Measurements from ENCODE around the gene CAMTA1. TPM values are rescaled to one million over a fixed set of nuclear protein-coding genes. Genes with fewer than 3 reads are reported as not detected.

The CAMTA1 gene
- total RNA-seq, 1 experiment from 2014 or later = 85.2 TPM

GRCh38 chr1:7248549-7249199 lies 463.4 kb downstream of the CAMTA1 start:
- DNase-seq (ENCODE audit: low spot score) = no peak

GRCh38 chr1:7249516-7249915 lies 464.3 kb downstream of the CAMTA1 start:
- Histone ChIP-seq H3K36me3 (ENCODE audit: insufficient read depth, low read length, poor library complexity, severe bottlenecking) (no peaks in the 10 kb centered on the region), H3K9me3 (ENCODE audit: low read depth, low read length, poor library complexity, severe bottlenecking) (no peaks in the 10 kb centered on the region), H3K4me1 (ENCODE audit: insufficient read depth, low read length, poor library complexity, severe bottlenecking) (no peaks in the 10 kb centered on the region), H3K27me3 (replicated peaks; ENCODE audit: insufficient read depth, low read depth, low read length, poor library complexity) (no peaks in the 10 kb centered on the region), H3K4me3 (ENCODE audit: low read depth, low read length, poor library complexity, severe bottlenecking) (no peak overlapping the region), H3K27ac (ENCODE audit: low read depth, low read length, poor library complexity, severe bottlenecking) (no peak overlapping the region)
- intact Hi-C loops (cut with micrococcal nuclease; ENCODE audit: unreplicated experiment) = no loop called here
- no peak for DNase-seq (ENCODE audit: low spot score)
- no TSS peak for BruUV-seq (replicated peaks)
- POLR2A ChIA-PET (ENCODE audit: low non-redundant PET) = no interaction called here
- TF ChIP-seq, protein P1, sequence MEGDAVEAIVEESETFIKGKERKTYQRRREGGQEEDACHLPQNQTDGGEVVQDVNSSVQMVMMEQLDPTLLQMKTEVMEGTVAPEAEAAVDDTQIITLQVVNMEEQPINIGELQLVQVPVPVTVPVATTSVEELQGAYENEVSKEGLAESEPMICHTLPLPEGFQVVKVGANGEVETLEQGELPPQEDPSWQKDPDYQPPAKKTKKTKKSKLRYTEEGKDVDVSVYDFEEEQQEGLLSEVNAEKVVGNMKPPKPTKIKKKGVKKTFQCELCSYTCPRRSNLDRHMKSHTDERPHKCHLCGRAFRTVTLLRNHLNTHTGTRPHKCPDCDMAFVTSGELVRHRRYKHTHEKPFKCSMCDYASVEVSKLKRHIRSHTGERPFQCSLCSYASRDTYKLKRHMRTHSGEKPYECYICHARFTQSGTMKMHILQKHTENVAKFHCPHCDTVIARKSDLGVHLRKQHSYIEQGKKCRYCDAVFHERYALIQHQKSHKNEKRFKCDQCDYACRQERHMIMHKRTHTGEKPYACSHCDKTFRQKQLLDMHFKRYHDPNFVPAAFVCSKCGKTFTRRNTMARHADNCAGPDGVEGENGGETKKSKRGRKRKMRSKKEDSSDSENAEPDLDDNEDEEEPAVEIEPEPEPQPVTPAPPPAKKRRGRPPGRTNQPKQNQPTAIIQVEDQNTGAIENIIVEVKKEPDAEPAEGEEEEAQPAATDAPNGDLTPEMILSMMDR (conservative IDR thresholded peaks at IDR 0.05; ENCODE audit: low read depth, low read length) = no peak
- no peak for TF ChIP-seq EZH2 (IDR thresholded peaks at IDR 0.05; ENCODE audit: borderline replicate concordance, low read depth, low read length, poor library complexity, severe bottlenecking)
- CTCF ChIA-PET = no interaction called here

More at GRCh38 chr1:7248549-7249199, 463.4 kb downstream of the CAMTA1 start:
- H3K9me3 ChIP-seq (ENCODE audit: low read depth, low read length, poor library complexity, severe bottlenecking) = no peaks in the 10 kb centered on the region
- TF ChIP-seq, protein P1 (conservative IDR thresholded peaks at IDR 0.05; ENCODE audit: low read depth, low read length) = no peak
- TF ChIP-seq EZH2 (IDR thresholded peaks at IDR 0.05; ENCODE audit: borderline replicate concordance, low read depth, low read length, poor library complexity, severe bottlenecking) = no peak
- BruUV-seq (replicated peaks) = no TSS peak
- H3K27ac ChIP-seq (ENCODE audit: low read depth, low read length, poor library complexity, severe bottlenecking) = no peak overlapping the region
- H3K4me3 ChIP-seq (ENCODE audit: low read depth, low read length, poor library complexity, severe bottlenecking) = no peak overlapping the region
- intact Hi-C loops (cut with micrococcal nuclease; ENCODE audit: unreplicated experiment) = no loop called here
- ChIA-PET POLR2A (ENCODE audit: low non-redundant PET) (no interaction called here), CTCF (no interaction called here)
- no peaks in the 10 kb centered on the region for H3K27me3 ChIP-seq (replicated peaks; ENCODE audit: insufficient read depth, low read depth, low read length, poor library complexity)
- no peaks in the 10 kb centered on the region for H3K4me1 ChIP-seq (ENCODE audit: insufficient read depth, low read length, poor library complexity, severe bottlenecking)
- no peaks in the 10 kb centered on the region for H3K36me3 ChIP-seq (ENCODE audit: insufficient read depth, low read length, poor library complexity, severe bottlenecking)

DNA sequence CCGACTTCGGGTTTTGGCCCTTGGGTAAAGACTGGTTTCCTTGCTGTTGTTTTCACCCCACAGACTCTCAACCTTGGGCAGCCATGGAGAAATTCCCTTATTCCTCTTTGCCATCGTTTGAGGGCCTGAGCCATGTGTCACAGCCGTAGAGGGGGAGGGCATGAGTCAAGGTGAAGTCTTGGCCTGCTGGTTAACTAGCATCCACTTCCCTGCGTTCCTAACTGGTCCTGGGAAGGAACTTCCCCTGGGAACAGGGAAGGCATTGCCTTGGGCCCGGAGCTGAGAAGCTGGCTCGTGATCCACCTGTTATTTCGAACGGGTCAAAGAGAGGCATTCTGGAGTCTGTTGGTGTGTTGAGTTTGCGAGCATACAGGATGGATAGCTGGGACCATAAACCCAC lies 464.9 kb downstream of the CAMTA1 start:
- H3K9me3 ChIP-seq (ENCODE audit: low read depth, low read length, poor library complexity, severe bottlenecking) = no peaks in the 10 kb centered on the region
- no peak overlapping the region for H3K4me3 ChIP-seq (ENCODE audit: low read depth, low read length, poor library complexity, severe bottlenecking)
- TF ChIP-seq, protein P1 (conservative IDR thresholded peaks at IDR 0.05; ENCODE audit: low read depth, low read length) = no peak
- no peak for TF ChIP-seq EZH2 (IDR thresholded peaks at IDR 0.05; ENCODE audit: borderline replicate concordance, low read depth, low read length, poor library complexity, severe bottlenecking)
- no peak for DNase-seq (ENCODE audit: low spot score)
- intact Hi-C loops (cut with micrococcal nuclease; ENCODE audit: unreplicated experiment) = no loop called here
- ChIA-PET CTCF (no interaction called here), POLR2A (ENCODE audit: low non-redundant PET) (no interaction called here)
- no peaks in the 10 kb centered on the region for H3K4me1 ChIP-seq (ENCODE audit: insufficient read depth, low read length, poor library complexity, severe bottlenecking)
- BruUV-seq (replicated peaks) = no TSS peak
- no peaks in the 10 kb centered on the region for H3K36me3 ChIP-seq (ENCODE audit: insufficient read depth, low read length, poor library complexity, severe bottlenecking)
- H3K27ac ChIP-seq (ENCODE audit: low read depth, low read length, poor library complexity, severe bottlenecking) = no peak overlapping the region
- no peaks in the 10 kb centered on the region for H3K27me3 ChIP-seq (replicated peaks; ENCODE audit: insufficient read depth, low read depth, low read length, poor library complexity)

All from A673 (cell line).